Stimulated activated CD4-positive, alpha-beta T cell treated with anti-CD3 and anti-CD28 coated beads, Interleukin-2, amount 100 ng/mL, for 24 hours (primary cell): ENCODE measurements around the gene DLX1.
"Not testable (repeated sequence)": the region's sequence is repeated elsewhere in the genome, so short reads cannot be mapped to it uniquely, and the experiment has no call there.

Source experiments
- DNase-seq, 2 donors: peaks; one replicate each; pipeline ENCODE4 v3.0.0-alpha.2; 2020

Gene DLX1

GRCh38 chr2:172066394-172066886 lies 18.9 kb upstream of the DLX1 start:
- no peak for DNase-seq

GRCh38 chr2:172067905-172068304 lies 17.4 kb upstream of the DLX1 start:
- DNase-seq, result not testable (repeated sequence)

GRCh38 chr2:172070936-172071335 lies 14.4 kb upstream of the DLX1 start:
- no peak for DNase-seq

GRCh38 chr2:172072303-172072702 lies 13.0 kb upstream of the DLX1 start:
- DNase-seq, result no peak

- no peak for DNase-seq
These were observed 12.6 kb upstream of the DLX1 start for GRCh38 chr2:172072706-172073105.

- no peak for DNase-seq
These were observed 11.8 kb upstream of the DLX1 start for GRCh38 chr2:172073518-172073917.

- no peak for DNase-seq
These were observed 11.1 kb upstream of the DLX1 start for GRCh38 chr2:172074254-172074653.

GRCh38 chr2:172079416-172079815 lies 5.9 kb upstream of the DLX1 start:
- DNase-seq, result no peak

GRCh38 chr2:172079838-172080640 lies 5.3 kb upstream of the DLX1 start:
- DNase-seq, result no peak

- no peak for DNase-seq
These were observed 4.6 kb upstream of the DLX1 start for GRCh38 chr2:172080641-172081220.

GRCh38 chr2:172081221-172082022 lies 3.9 kb upstream of the DLX1 start:
- DNase-seq, result no peak

GRCh38 chr2:172082105-172082943 lies 3.0 kb upstream of the DLX1 start:
- no peak for DNase-seq

GRCh38 chr2:172082944-172083627 lies 2.2 kb upstream of the DLX1 start:
- no peak for DNase-seq

- no peak for DNase-seq
These were observed 1.5 kb upstream of the DLX1 start for GRCh38 chr2:172083628-172084394.

GRCh38 chr2:172084395-172084644 lies 987 bp upstream of the DLX1 start:
- no peak for DNase-seq

- peak in 1 of 2 donors; percentile 67 for DNase-seq
These were observed 455 bp upstream of the DLX1 start for GRCh38 chr2:172084645-172085459.

- DNase-seq, result peak in 1 of 2 donors; percentile 65
These were observed 1.2 kb downstream of the DLX1 start for GRCh38 chr2:172086241-172087206.

- DNase-seq, result no peak
These were observed 2.0 kb downstream of the DLX1 start for GRCh38 chr2:172087207-172087779.

- no peak for DNase-seq
These were observed 2.5 kb downstream of the DLX1 start for GRCh38 chr2:172087780-172088244.
